ENCODE measurements around the gene OTOGL.

The OTOGL gene

DNA sequence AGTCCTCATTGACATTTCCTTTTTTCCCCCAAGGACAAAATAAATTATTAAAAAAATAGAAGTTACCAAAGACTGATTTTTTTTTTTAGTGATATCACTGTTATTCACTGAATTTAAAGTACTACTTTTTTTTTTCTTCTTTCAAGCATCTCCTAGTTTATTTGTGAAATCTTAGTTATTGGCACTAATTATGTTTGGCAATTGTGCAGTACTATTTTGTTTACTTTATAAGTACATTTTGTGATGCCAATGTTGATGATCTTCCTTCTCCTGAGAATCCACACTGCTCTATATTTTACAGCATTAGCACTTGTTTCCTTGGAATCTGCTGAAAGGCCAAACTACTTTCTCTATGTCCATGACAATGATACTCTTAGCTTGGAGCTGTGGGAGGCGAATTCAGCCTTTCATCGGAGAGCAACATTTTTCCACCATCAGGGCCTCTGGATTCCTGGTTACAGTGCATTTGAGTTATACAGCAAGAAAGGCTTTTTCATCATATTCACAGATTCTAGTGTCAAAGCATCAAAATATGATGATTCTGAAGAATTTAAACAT is 220.9 kb downstream of the OTOGL start:
- TF ChIP-seq, protein P1, sequence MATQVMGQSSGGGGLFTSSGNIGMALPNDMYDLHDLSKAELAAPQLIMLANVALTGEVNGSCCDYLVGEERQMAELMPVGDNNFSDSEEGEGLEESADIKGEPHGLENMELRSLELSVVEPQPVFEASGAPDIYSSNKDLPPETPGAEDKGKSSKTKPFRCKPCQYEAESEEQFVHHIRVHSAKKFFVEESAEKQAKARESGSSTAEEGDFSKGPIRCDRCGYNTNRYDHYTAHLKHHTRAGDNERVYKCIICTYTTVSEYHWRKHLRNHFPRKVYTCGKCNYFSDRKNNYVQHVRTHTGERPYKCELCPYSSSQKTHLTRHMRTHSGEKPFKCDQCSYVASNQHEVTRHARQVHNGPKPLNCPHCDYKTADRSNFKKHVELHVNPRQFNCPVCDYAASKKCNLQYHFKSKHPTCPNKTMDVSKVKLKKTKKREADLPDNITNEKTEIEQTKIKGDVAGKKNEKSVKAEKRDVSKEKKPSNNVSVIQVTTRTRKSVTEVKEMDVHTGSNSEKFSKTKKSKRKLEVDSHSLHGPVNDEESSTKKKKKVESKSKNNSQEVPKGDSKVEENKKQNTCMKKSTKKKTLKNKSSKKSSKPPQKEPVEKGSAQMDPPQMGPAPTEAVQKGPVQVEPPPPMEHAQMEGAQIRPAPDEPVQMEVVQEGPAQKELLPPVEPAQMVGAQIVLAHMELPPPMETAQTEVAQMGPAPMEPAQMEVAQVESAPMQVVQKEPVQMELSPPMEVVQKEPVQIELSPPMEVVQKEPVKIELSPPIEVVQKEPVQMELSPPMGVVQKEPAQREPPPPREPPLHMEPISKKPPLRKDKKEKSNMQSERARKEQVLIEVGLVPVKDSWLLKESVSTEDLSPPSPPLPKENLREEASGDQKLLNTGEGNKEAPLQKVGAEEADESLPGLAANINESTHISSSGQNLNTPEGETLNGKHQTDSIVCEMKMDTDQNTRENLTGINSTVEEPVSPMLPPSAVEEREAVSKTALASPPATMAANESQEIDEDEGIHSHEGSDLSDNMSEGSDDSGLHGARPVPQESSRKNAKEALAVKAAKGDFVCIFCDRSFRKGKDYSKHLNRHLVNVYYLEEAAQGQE (IDR thresholded peaks at IDR 0.05; ENCODE audit: insufficient read depth in 1 of 2, low read depth in 2 of 2, low read length in 2 of 2), result no peak
- TF ChIP-seq FOXP2 (optimal IDR thresholded peaks at IDR 0.05; ENCODE audit: borderline replicate concordance, extremely low read depth, extremely low read length, insufficient read depth), result no peak
- no peak for TF ChIP-seq SIN3A (IDR thresholded peaks at IDR 0.05; ENCODE audit: borderline replicate concordance, insufficient read depth, low read length)
- TF ChIP-seq POLR2AphosphoS5 (IDR thresholded peaks at IDR 0.05; ENCODE audit: low read depth, low read length), result no peak
- TF ChIP-seq TAF1 (IDR thresholded peaks at IDR 0.05; ENCODE audit: borderline replicate concordance, insufficient read depth, low read length), result no peak

DNA sequence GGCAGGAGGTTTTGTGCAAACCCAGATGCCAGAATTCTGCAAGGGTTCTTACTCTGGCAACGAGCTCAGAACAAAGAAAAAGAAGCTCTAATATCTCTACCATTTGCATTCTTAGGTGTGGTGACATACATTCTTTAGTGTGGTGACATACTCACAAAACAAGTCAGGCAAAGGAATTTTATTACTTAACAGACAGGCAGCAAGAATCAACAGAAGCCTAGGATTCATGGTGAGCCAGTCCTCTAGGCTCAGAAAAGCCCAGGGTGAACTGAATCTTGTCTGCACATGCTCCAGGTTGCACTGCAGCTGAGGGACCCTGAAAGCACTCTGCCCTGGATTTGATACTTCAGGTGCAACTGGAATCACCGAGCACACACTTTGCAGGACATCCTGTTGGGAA is 222.3 kb downstream of the OTOGL start:
- TF ChIP-seq POLR2AphosphoS5 (IDR thresholded peaks at IDR 0.05; ENCODE audit: low read depth, low read length), result no peak
- TF ChIP-seq, protein P1 (IDR thresholded peaks at IDR 0.05; ENCODE audit: insufficient read depth in 1 of 2, low read depth in 2 of 2, low read length in 2 of 2), result no peak
- TF ChIP-seq SIN3A (IDR thresholded peaks at IDR 0.05; ENCODE audit: borderline replicate concordance, insufficient read depth, low read length), result no peak
- no peak for TF ChIP-seq FOXP2 (optimal IDR thresholded peaks at IDR 0.05; ENCODE audit: borderline replicate concordance, extremely low read depth, extremely low read length, insufficient read depth)
- no peak for TF ChIP-seq TAF1 (IDR thresholded peaks at IDR 0.05; ENCODE audit: borderline replicate concordance, insufficient read depth, low read length)

DNA sequence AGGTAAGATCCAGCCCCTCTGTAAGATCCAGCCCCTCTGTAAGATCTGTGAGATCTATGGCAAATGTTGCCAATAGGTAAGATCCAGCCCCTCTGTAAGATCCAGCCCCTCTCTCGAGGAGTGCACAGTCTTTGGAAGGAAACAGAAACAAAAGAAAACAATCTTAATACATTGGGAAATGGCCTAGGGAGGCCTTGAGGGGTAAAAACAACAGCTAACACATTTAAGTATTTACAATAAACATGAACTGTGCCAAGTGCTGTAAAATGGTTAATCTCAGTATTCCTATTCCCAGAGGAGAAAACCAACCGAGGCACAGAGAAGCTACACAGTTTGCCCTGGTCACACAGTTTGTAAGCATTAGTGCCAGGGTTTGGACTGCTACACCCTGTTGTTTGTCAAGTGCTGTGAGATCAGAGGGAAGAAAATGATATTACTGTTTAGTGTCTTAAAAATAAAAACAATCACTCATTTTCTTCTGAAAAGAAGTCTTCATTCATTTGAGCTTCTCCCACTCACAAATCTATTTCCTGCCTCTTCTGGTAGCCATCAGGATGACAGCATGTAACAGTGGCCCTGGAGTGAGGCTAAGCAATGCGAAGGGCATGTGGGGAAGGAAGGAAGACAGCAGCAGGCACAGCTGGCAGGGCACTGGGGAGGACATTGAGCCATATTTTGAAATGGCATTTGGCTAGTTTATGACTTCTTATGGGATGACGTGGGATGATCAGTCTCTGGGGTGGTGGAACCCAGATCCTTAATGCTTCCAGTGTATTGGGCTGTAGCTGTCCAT is 226.0 kb downstream of the OTOGL start:
- TF ChIP-seq, protein P1 (IDR thresholded peaks at IDR 0.05; ENCODE audit: insufficient read depth in 1 of 2, low read depth in 2 of 2, low read length in 2 of 2), result no peak
- TF ChIP-seq POLR2AphosphoS5 (IDR thresholded peaks at IDR 0.05; ENCODE audit: low read depth, low read length) (no peak), SIN3A (IDR thresholded peaks at IDR 0.05; ENCODE audit: borderline replicate concordance, insufficient read depth, low read length) (no peak), TAF1 (IDR thresholded peaks at IDR 0.05; ENCODE audit: borderline replicate concordance, insufficient read depth, low read length) (no peak), FOXP2 (optimal IDR thresholded peaks at IDR 0.05; ENCODE audit: borderline replicate concordance, extremely low read depth, extremely low read length, insufficient read depth) (no peak)

DNA sequence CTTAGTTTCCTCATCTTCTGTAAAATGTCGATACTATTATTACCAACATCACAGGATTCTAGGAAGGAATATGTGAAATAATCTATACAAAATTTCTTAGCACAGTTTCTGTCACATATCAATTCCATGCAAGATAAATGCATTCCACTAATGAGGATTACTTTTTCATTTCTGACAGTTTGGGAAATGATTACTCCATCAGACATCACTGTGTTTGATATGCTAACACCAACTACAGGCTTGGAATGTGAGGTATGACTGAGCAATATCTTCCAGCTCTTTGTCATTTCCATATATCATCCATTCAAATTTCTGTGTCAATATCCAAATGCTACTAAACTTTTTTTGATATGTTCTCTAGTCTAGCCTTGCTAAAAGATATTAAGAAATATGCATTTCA is 233.5 kb downstream of the OTOGL start:
- no peak for TF ChIP-seq POLR2AphosphoS5 (IDR thresholded peaks at IDR 0.05; ENCODE audit: low read depth, low read length)
- no peak for TF ChIP-seq TAF1 (IDR thresholded peaks at IDR 0.05; ENCODE audit: borderline replicate concordance, insufficient read depth, low read length)

GRCh38 chr12:80352474-80352873 is 253.1 kb downstream of the OTOGL start:
- no peak for TF ChIP-seq TAF1 (IDR thresholded peaks at IDR 0.05; ENCODE audit: borderline replicate concordance, insufficient read depth, low read length)

GRCh38 chr12:80353254-80353653 is 253.9 kb downstream of the OTOGL start:
- no peak for TF ChIP-seq FOXP2 (optimal IDR thresholded peaks at IDR 0.05; ENCODE audit: borderline replicate concordance, extremely low read depth, extremely low read length, insufficient read depth)
- TF ChIP-seq, protein P1 (IDR thresholded peaks at IDR 0.05; ENCODE audit: insufficient read depth in 1 of 2, low read depth in 2 of 2, low read length in 2 of 2), result no peak
- no peak for TF ChIP-seq TAF1 (IDR thresholded peaks at IDR 0.05; ENCODE audit: borderline replicate concordance, insufficient read depth, low read length)
- no peak for TF ChIP-seq SIN3A (IDR thresholded peaks at IDR 0.05; ENCODE audit: borderline replicate concordance, insufficient read depth, low read length)
- TF ChIP-seq POLR2AphosphoS5 (IDR thresholded peaks at IDR 0.05; ENCODE audit: low read depth, low read length), result no peak
